Right lobe of liver (tissue), 4 donors: Measurements from ENCODE around the gene MEGF8.

ENCODE experiments used
- CTCF ChIP-seq, 4 donors: fragments of 200-600 bp in 3 of 4; fragments of 450-650 bp in 1 of 4; IDR thresholded peaks; one replicate each; pipeline versions ENCODE4 v1.5.1 to v1.8.0; 2016 to 2022; ENCODE audit warnings: antibody characterized with exemption in 4 of 4, mild to moderate bottlenecking in 2 of 4
- POLR2A ChIP-seq: fragments of 450-650 bp; IDR thresholded peaks from one replicate; pipeline ENCODE4 v1.6.1; 2017; ENCODE audit warnings: antibody characterized with exemption, mild to moderate bottlenecking
- donor health status: DM: no; HTN: no; CAD: no.
- donor health status: DM: no; HTN: no; CAD: no.
- donor health status: DM: no; HTN: yes; CAD: no.

GRCh38 chr19:42277821-42278451 is 47.5 kb upstream of the MEGF8 start:
- TF ChIP-seq CTCF (IDR thresholded peaks at IDR 0.05) (no peak), POLR2A (no peak)
